Measurements from ENCODE around the gene HMG20B.

- TF ChIP-seq EP300 (IDR thresholded peaks at IDR 0.05; ENCODE audit: borderline replicate concordance in 1 of 2, low read depth in 1 of 2, low read length in 1 of 2) (no peak), ZBTB33 (IDR thresholded peaks at IDR 0.05; ENCODE audit: borderline replicate concordance, low read depth) (no peak), FOXM1 (IDR thresholded peaks at IDR 0.05; ENCODE audit: low read depth) (no peak), FOSL2 (IDR thresholded peaks at IDR 0.05; ENCODE audit: borderline replicate concordance, low read depth) (no peak), CTCF (IDR thresholded peaks at IDR 0.05) (no peak), RAD21 (IDR thresholded peaks at IDR 0.05; ENCODE audit: low read length) (no peak), RCOR1 (IDR thresholded peaks at IDR 0.05; ENCODE audit: low read length) (no peak)
These were observed 33.0 kb downstream of the HMG20B start for GRCh38 chr19:3605770-3606169.
